Esophagus squamous epithelium (tissue), 5 donors: ENCODE results near the gene NAA10. TPM values are rescaled to one million over a fixed set of nuclear protein-coding genes. Genes with fewer than 3 reads are reported as not detected.

Experiments used
- DNase-seq: peaks from one replicate; lab custom pipeline; 2025; lab: John Stamatoyannopoulos, UW
- H3K27ac ChIP-seq, 4 donors: fragments of 200-600 bp; sonication (generic); one replicate each; pipeline ENCODE4 v1.5.1; 2016 to 2019; ENCODE audit warnings: mild to moderate bottlenecking in 1 of 4
- H3K27me3 ChIP-seq, 4 donors: fragments of 200-600 bp; sonication (generic); 1 replicate in 3 of 4; 2 replicates in 1 of 4; pipeline versions ENCODE4 v1.5.1 to v1.6.0; 2017 to 2021; ENCODE audit warnings: antibody characterized with exemption in 1 of 4
- H3K36me3 ChIP-seq, 3 donors: fragments of 200-600 bp; sonication (generic); one replicate each; pipeline ENCODE4 v1.5.1; 2016 to 2019
- H3K4me1 ChIP-seq, 3 donors: fragments of 200-600 bp; sonication (generic); one replicate each; pipeline ENCODE4 v1.5.1; 2017 to 2019
- H3K4me3 ChIP-seq, 4 donors: fragments of 200-600 bp; sonication (generic); 1 replicate in 3 of 4; 2 replicates in 1 of 4; pipeline ENCODE4 v1.5.1; 2016 to 2019; ENCODE audit warnings: mild to moderate bottlenecking in 2 of 4, moderate library complexity in 1 of 4
- H3K9me3 ChIP-seq, 3 donors: fragments of 200-600 bp; sonication (generic); one replicate each; pipeline ENCODE4 v1.5.1; 2016 to 2019
- CTCF ChIP-seq, 6 experiments: fragments of 450-650 bp in 4 of 6; fragments of 200-600 bp in 2 of 6; sonication (generic) in 2 of 6; IDR thresholded peaks; one replicate each; pipeline ENCODE4 v1.5.1; 2016 to 2019; ENCODE audit warnings: antibody characterized with exemption in 6 of 6, mild to moderate bottlenecking in 4 of 6, moderate library complexity in 4 of 6
- POLR2A ChIP-seq, 4 donors: fragments of 450-650 bp; IDR thresholded peaks; one replicate each; pipeline ENCODE4 v1.6.1; 2017; ENCODE audit warnings: antibody characterized with exemption in 4 of 4, mild to moderate bottlenecking in 4 of 4, moderate library complexity in 3 of 4
- WGBS, 2 donors: methylation state at CpG; one replicate each; pipeline ENCODE4 v1.1.5; 2018; 5-methylcytosine and 5-hydroxymethylcytosine counted together
- intact Hi-C: fragments of 100-400 bp; cut with DNase I; formaldehyde crosslinking; loops from one replicate; pipeline ENCODE4 v1.15.0; 2022
- total RNA-seq, 4 donors: library from RNA; depleted of rRNA; stranded (reverse); fragments of >200 nt; gene quantifications; one replicate each; pipeline ENCODE4 v1.1.0, GENCODE V29; 2016
- donor health status: DM: yes; HTN: yes; CAD: no.

NAA10 gene
- total RNA-seq, 4 donors from 2014 or later: 42.5 to 92.5 (median 87.6) TPM

GRCh38 chrX:153971450-153972367, 36.9 kb upstream of the NAA10 start, which contains the start of gene HCFC1:
TSS of gene HCFC1 (minus strand) at chrX:153971818. CDS start at chrX:153970840, 978 bp downstream.
- no peaks in the 10 kb centered on the region for H3K27me3 ChIP-seq
- H3K9me3 ChIP-seq: no peaks in the 10 kb centered on the region
- DNase-seq: peak; percentile 84
- peak within 1 kb of the TSS; percentile 76 to 95 (median 82) for H3K4me3 ChIP-seq
- TF ChIP-seq POLR2A (IDR thresholded peaks at IDR 0.05) (peak in 2 of 4 donors; percentile 22 to 27), CTCF (IDR thresholded peaks at IDR 0.05) (peak in 1 of 6 experiments; percentile 7)
- H3K4me1 ChIP-seq: peaks cover 37 to 56% (median 46%) of the 10 kb centered on the region in 3 donors
- 7% methylated on average over 5 of the region's 96 CpGs; no CpG with 5 or more reads in 1 of the 2 donors for WGBS, 2 donors
- intact Hi-C loops: no loop called here
- H3K27ac ChIP-seq: peak within 1 kb of the TSS; percentile 98 to 99 (median 99)
- H3K36me3 ChIP-seq: no peaks in the 10 kb centered on the region

GRCh38 chrX:153971124-153971449, 36.2 kb upstream of the NAA10 start:
- peak in 2 of 4 donors; percentile 21 to 65 for TF ChIP-seq POLR2A (IDR thresholded peaks at IDR 0.05)
- no peak for TF ChIP-seq CTCF (IDR thresholded peaks at IDR 0.05)
- Histone ChIP-seq H3K27me3 (no peaks in the 10 kb centered on the region), H3K4me3 (peak overlapping the region; percentile 76 to 95 (median 82)), H3K27ac (peak overlapping the region; percentile 98 to 99 (median 99)), H3K9me3 (no peaks in the 10 kb centered on the region), H3K36me3 (no peaks in the 10 kb centered on the region), H3K4me1 (peaks cover 39 to 62% (median 49%) of the 10 kb centered on the region in 3 donors)
- WGBS, 2 donors: 0 to 17% methylated on average over 2 to 7 of the region's 34 CpGs
- peak; percentile 50 for DNase-seq
- intact Hi-C loops: no loop called here

- Histone ChIP-seq H3K4me1 (peaks cover 39 to 68% (median 49%) of the 10 kb centered on the region in 3 donors), H3K27ac (peak overlapping the region; percentile 98 to 99 (median 99)), H3K9me3 (no peaks in the 10 kb centered on the region), H3K36me3 (no peaks in the 10 kb centered on the region), H3K4me3 (peak overlapping the region; percentile 76 to 95 (median 82)), H3K27me3 (no peaks in the 10 kb centered on the region)
- no peak for TF ChIP-seq CTCF (IDR thresholded peaks at IDR 0.05)
- no peak for TF ChIP-seq POLR2A (IDR thresholded peaks at IDR 0.05)
- WGBS, 2 donors: 1 to 12% methylated on average over 21 to 42 of the region's 49 CpGs
- DNase-seq: no peak
- intact Hi-C loops: no loop called here
Observed at GRCh38 chrX:153970357-153971123, 35.7 kb upstream of the NAA10 start.

GRCh38 chrX:153969904-153970356, 35.1 kb upstream of the NAA10 start:
- intact Hi-C loops: no loop called here
- no peak for DNase-seq
- Histone ChIP-seq H3K4me3 (peak overlapping the region; percentile 76 to 95 (median 82)), H3K27me3 (no peaks in the 10 kb centered on the region), H3K36me3 (no peaks in the 10 kb centered on the region), H3K9me3 (no peaks in the 10 kb centered on the region), H3K4me1 (peaks cover 39 to 70% (median 49%) of the 10 kb centered on the region in 3 donors), H3K27ac (peak overlapping the region; percentile 98 to 99 (median 99))
- WGBS, 2 donors: 0 to 22% methylated on average over 2 to 21 of the region's 26 CpGs
- TF ChIP-seq CTCF (IDR thresholded peaks at IDR 0.05) (no peak), POLR2A (IDR thresholded peaks at IDR 0.05) (no peak)
